ENCODE results near the gene APOBEC2. TPM values are rescaled to one million over a fixed set of nuclear protein-coding genes. Genes with fewer than 3 reads are reported as not detected.

Gene APOBEC2
- total and polyA plus RNA-seq, 2 of the 13 experiments (the other 11 are each of a cell fraction or from before 2014, with no cell fraction given): 0.09 TPM; not detected in 1

DNA sequence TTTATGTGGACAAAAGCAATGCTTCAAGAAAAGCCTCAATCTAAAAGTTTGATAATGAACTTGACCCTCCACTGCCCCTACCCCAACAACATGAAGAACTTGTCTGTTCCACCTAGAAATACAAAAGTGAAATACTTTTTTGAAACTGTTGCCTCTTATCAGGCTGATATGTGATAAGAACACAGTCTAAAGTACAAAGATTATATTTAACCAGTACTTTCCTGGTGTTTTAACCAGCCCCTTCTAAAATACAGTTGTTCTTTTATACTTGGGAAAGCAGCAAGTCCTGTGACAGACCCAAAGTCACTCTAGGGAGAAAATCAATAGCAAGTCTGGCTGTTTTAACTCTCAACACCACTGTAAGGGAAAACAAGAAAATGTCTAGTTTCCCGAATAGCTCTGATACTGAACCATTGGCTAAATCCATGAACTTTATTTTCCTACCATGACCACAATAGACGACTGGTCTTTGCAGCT, 12.6 kb downstream of the APOBEC2 start (continued):
- TF ChIP-seq, protein P1, sequence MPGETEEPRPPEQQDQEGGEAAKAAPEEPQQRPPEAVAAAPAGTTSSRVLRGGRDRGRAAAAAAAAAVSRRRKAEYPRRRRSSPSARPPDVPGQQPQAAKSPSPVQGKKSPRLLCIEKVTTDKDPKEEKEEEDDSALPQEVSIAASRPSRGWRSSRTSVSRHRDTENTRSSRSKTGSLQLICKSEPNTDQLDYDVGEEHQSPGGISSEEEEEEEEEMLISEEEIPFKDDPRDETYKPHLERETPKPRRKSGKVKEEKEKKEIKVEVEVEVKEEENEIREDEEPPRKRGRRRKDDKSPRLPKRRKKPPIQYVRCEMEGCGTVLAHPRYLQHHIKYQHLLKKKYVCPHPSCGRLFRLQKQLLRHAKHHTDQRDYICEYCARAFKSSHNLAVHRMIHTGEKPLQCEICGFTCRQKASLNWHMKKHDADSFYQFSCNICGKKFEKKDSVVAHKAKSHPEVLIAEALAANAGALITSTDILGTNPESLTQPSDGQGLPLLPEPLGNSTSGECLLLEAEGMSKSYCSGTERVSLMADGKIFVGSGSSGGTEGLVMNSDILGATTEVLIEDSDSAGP (CRISPR knock-in tag; IDR thresholded peaks at IDR 0.05; ENCODE audit: borderline replicate concordance): no peak
- TF ChIP-seq ZNF607 (CRISPR knock-in tag; IDR thresholded peaks at IDR 0.05; ENCODE audit: borderline replicate concordance) (no peak), REXO4 (CRISPR knock-in tag; IDR thresholded peaks at IDR 0.05; ENCODE audit: borderline replicate concordance) (no peak), JDP2 (CRISPR knock-in tag; IDR thresholded peaks at IDR 0.05; ENCODE audit: borderline replicate concordance) (no peak; the same call in 1 of the 2 replicates), ZMAT3 (CRISPR knock-in tag; conservative IDR thresholded peaks at IDR 0.05) (no peak), DNMT3B (CRISPR knock-in tag; conservative IDR thresholded peaks at IDR 0.05) (no peak), RFXANK (CRISPR knock-in tag; IDR thresholded peaks at IDR 0.05) (no peak), PHF5A (CRISPR knock-in tag; IDR thresholded peaks at IDR 0.05; ENCODE audit: low read depth, unreplicated experiment) (no peak), ZNF781 (CRISPR knock-in tag; IDR thresholded peaks at IDR 0.05; ENCODE audit: borderline replicate concordance, not compliant biosample characterization) (no peak), THAP11 (CRISPR knock-in tag; IDR thresholded peaks at IDR 0.05) (peak; percentile 58; the same call in 1 of the 2 replicates), MAFF (IDR thresholded peaks at IDR 0.05; ENCODE audit: low read depth, low read length) (no peak), ZNF232 (CRISPR knock-in tag; IDR thresholded peaks at IDR 0.05; ENCODE audit: borderline replicate concordance) (no peak), YEATS4 (CRISPR knock-in tag; IDR thresholded peaks at IDR 0.05; ENCODE audit: borderline replicate concordance) (no peak; the same call in 1 of the 2 replicates), HNRNPUL1 (IDR thresholded peaks at IDR 0.05; ENCODE audit: low read depth, low read length) (no peak), GFI1 (CRISPR knock-in tag; IDR thresholded peaks at IDR 0.05; ENCODE audit: borderline replicate concordance) (peak; percentile 68), ZNF850 (CRISPR knock-in tag; conservative IDR thresholded peaks at IDR 0.05) (no peak), BRCA1 (CRISPR knock-in tag; IDR thresholded peaks at IDR 0.05) (no peak), HOXA9 (CRISPR knock-in tag; IDR thresholded peaks at IDR 0.05; ENCODE audit: borderline replicate concordance) (peak; percentile 24; the same call in 1 of the 2 replicates), SKI (IDR thresholded peaks at IDR 0.05; ENCODE audit: partially characterized antibody) (peak; percentile 98)
- TF ChIP-seq, protein P2, sequence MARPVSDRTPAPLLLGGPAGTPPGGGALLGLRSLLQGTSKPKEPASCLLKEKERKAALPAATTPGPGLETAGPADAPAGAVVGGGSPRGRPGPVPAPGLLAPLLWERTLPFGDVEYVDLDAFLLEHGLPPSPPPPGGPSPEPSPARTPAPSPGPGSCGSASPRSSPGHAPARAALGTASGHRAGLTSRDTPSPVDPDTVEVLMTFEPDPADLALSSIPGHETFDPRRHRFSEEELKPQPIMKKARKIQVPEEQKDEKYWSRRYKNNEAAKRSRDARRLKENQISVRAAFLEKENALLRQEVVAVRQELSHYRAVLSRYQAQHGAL (CRISPR knock-in tag; IDR thresholded peaks at IDR 0.05; ENCODE audit: not compliant biosample characterization): no peak
- TF ChIP-seq, protein P3, sequence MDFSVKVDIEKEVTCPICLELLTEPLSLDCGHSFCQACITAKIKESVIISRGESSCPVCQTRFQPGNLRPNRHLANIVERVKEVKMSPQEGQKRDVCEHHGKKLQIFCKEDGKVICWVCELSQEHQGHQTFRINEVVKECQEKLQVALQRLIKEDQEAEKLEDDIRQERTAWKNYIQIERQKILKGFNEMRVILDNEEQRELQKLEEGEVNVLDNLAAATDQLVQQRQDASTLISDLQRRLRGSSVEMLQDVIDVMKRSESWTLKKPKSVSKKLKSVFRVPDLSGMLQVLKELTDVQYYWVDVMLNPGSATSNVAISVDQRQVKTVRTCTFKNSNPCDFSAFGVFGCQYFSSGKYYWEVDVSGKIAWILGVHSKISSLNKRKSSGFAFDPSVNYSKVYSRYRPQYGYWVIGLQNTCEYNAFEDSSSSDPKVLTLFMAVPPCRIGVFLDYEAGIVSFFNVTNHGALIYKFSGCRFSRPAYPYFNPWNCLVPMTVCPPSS (IDR thresholded peaks at IDR 0.05): no peak
- TF ChIP-seq, protein P4, sequence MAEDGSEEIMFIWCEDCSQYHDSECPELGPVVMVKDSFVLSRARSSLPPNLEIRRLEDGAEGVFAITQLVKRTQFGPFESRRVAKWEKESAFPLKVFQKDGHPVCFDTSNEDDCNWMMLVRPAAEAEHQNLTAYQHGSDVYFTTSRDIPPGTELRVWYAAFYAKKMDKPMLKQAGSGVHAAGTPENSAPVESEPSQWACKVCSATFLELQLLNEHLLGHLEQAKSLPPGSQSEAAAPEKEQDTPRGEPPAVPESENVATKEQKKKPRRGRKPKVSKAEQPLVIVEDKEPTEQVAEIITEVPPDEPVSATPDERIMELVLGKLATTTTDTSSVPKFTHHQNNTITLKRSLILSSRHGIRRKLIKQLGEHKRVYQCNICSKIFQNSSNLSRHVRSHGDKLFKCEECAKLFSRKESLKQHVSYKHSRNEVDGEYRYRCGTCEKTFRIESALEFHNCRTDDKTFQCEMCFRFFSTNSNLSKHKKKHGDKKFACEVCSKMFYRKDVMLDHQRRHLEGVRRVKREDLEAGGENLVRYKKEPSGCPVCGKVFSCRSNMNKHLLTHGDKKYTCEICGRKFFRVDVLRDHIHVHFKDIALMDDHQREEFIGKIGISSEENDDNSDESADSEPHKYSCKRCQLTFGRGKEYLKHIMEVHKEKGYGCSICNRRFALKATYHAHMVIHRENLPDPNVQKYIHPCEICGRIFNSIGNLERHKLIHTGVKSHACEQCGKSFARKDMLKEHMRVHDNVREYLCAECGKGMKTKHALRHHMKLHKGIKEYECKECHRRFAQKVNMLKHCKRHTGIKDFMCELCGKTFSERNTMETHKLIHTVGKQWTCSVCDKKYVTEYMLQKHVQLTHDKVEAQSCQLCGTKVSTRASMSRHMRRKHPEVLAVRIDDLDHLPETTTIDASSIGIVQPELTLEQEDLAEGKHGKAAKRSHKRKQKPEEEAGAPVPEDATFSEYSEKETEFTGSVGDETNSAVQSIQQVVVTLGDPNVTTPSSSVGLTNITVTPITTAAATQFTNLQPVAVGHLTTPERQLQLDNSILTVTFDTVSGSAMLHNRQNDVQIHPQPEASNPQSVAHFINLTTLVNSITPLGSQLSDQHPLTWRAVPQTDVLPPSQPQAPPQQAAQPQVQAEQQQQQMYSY (CRISPR knock-in tag; IDR thresholded peaks at IDR 0.05): peak; percentile 73; the same call in 1 of the 2 replicates
